Mucosa of rectum (tissue), 2 donors: ENCODE measurements around the gene NR1H4.

Experiments used
- H3K27ac ChIP-seq, 2 donors: one replicate each; pipeline ENCODE4 v1.7.0; 2013; ENCODE audit warnings: inconsistent platforms in 2 of 2, low read depth in 2 of 2, low read length in 2 of 2
- H3K27me3 ChIP-seq, 2 donors: one replicate each; pipeline ENCODE4 v1.7.0; 2013; ENCODE audit warnings: low read length in 2 of 2; ENCODE audit not compliant: control insufficient read depth in 2 of 2, insufficient read depth in 2 of 2
- H3K36me3 ChIP-seq, 2 donors: one replicate each; pipeline ENCODE4 v1.7.0; 2013; ENCODE audit warnings: low read length in 2 of 2; ENCODE audit not compliant: control insufficient read depth in 2 of 2, insufficient read depth in 2 of 2
- H3K4me1 ChIP-seq, 2 donors: one replicate each; pipeline ENCODE4 v1.7.0; 2013; ENCODE audit warnings: low read length in 2 of 2, mild to moderate bottlenecking in 1 of 2; ENCODE audit not compliant: control insufficient read depth in 2 of 2, insufficient read depth in 2 of 2
- H3K4me3 ChIP-seq, 2 donors: one replicate each; pipeline ENCODE4 v1.7.0; 2013; ENCODE audit warnings: low read length in 2 of 2
- H3K9ac ChIP-seq, 2 donors: one replicate each; pipeline ENCODE4 v1.7.0; 2013; ENCODE audit warnings: low read length in 2 of 2, low read depth in 1 of 2, mild to moderate bottlenecking in 1 of 2
- H3K9me3 ChIP-seq, 2 donors: one replicate each; pipeline ENCODE4 v1.7.0; 2013; ENCODE audit warnings: low read length in 2 of 2; ENCODE audit not compliant: control insufficient read depth in 2 of 2
- donor health status: healthy.
- donor health status: Normal muscosa, but diverticular disease.

The NR1H4 gene

GRCh38 chr12:100612606-100613005 lies 138.9 kb downstream of the NR1H4 start:
- H3K9ac ChIP-seq = no peak overlapping the region
- H3K27me3 ChIP-seq = no peaks in the 10 kb centered on the region
- H3K4me3 ChIP-seq = no peak overlapping the region
- H3K4me1 ChIP-seq = peaks cover 0 to 11% of the 10 kb centered on the region in 2 donors
- H3K36me3 ChIP-seq = no peaks in the 10 kb centered on the region
- peak overlapping the region; percentile 63 to 66 for H3K27ac ChIP-seq
- no peaks in the 10 kb centered on the region for H3K9me3 ChIP-seq
